Effector memory CD8-positive, alpha-beta T cell (primary cell): ENCODE measurements around the gene MDP1.

Source experiments
- ATAC-seq: fragments of 150-1000 bp; cut with Tn5 transposase; replicated peaks from 2 replicates; pipeline ENCODE4 v1.10.0; 2021; ENCODE audit warnings: mild to moderate bottlenecking, moderate library complexity
- DNase-seq, 3 experiments: peaks; one replicate each; pipeline ENCODE4 v3.0.0; 2021
- H3K27ac Mint-ChIP-seq, 2 donors: one replicate each; pipeline ENCODE4 v1.8.0; 2022; ENCODE audit warnings: mild to moderate bottlenecking in 2 of 2, mixed read lengths in 2 of 2, moderate library complexity in 2 of 2
- H3K27me3 Mint-ChIP-seq, 2 donors: one replicate each; pipeline ENCODE4 v1.8.0; 2022; ENCODE audit warnings: mixed read lengths in 2 of 2
- H3K36me3 Mint-ChIP-seq: one replicate; pipeline ENCODE4 v1.8.0; 2022; ENCODE audit warnings: mild to moderate bottlenecking, moderate library complexity, mixed read lengths; ENCODE audit not compliant: insufficient read depth
- H3K4me1 Mint-ChIP-seq, 2 donors: one replicate each; pipeline ENCODE4 v1.8.0; 2022; ENCODE audit warnings: low read depth in 2 of 2, mixed read lengths in 2 of 2
- H3K4me3 Mint-ChIP-seq, 2 donors: one replicate each; pipeline ENCODE4 v1.8.0; 2022; ENCODE audit warnings: mild to moderate bottlenecking in 2 of 2, mixed read lengths in 2 of 2, moderate library complexity in 2 of 2
- H3K9me3 Mint-ChIP-seq, 2 donors: one replicate each; pipeline ENCODE4 v1.8.0; 2022; ENCODE audit warnings: mixed read lengths in 2 of 2

The MDP1 gene

DNA sequence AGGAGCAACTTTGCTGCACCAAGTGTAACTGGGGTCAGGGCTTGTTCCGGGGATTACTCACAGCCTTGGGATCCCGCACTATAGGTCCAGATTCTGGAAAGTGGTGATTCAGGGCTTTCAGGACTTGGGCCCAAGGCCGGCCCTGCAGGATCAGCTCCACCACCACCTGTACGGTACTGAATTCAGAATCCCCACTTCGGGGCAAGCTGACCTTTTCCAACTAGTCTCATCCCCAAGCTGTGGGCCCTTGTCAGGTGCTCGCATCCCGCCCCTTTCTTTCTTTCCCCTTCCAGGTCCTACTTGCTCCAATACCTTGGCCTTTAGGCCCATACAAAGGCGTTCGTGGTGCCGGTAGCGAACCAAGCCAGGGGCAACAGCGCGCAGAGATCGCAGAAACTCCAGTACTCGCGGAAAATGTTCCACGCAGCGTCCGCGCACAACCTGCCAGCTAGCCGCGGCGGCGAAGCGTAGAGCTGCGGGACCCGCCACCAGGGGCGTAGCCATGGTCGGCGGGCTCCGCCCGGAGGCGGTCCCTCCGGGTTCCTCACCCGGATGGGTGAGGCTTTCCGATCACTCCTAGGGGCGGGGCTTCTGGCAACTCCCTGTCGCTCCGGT lies 26.1 kb upstream of the MDP1 start:
- H3K4me1 Mint-ChIP-seq = peaks cover 55 to 56% of the 10 kb centered on the region in 2 donors
- H3K27me3 Mint-ChIP-seq = no peaks in the 10 kb centered on the region
- no peaks in the 10 kb centered on the region for H3K9me3 Mint-ChIP-seq
- peak; percentile 78 for ATAC-seq
- H3K4me3 Mint-ChIP-seq = peak overlapping the region; percentile 96
- peak; percentile 93 for DNase-seq
- peaks cover 58% of the 10 kb centered on the region for H3K36me3 Mint-ChIP-seq
- H3K27ac Mint-ChIP-seq = peak overlapping the region; percentile 96 to 97

DNA sequence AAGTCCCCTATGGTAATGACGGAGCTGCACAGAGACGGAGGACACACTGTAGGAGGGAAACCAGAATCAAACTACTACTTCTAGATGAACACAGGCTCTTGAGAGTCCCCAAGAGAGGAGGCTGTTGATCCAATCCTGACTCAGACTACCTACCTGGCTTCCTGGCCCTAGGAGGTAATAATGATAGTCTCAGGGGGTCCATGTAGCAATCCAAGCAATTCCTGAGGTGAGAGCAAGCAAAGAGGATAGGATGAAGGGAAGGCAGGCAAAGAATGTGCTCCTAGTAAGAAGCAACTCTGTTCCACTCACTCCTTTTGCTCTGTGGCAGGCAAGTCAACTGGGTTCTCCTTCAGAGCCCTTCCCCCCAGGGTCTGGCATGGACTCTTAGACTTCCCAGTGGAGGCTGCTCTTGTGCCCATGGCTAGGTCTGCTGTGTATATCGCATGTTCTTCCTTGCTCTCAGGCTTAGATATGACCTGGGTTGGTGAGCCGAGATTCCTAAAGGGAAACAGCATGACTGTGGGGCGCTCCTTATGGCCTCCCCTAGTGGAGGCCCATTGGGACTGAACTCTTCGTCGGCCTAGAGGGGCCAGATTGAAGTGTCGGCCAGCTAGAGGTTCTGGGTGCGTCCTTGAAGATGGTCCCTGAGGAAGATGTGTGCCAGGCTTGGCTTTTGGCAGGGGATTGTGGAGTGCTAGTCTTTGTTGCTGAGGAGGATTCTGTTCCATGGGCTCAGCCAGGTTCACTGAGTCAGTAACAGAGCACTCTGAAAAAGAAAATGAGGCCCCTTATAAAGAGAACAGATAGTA lies 24.4 kb upstream of the MDP1 start:
- peaks cover 67% of the 10 kb centered on the region for H3K36me3 Mint-ChIP-seq
- H3K27me3 Mint-ChIP-seq = no peaks in the 10 kb centered on the region
- peaks cover 61% of the 10 kb centered on the region in 2 donors for H3K4me1 Mint-ChIP-seq
- no peak for DNase-seq
- H3K27ac Mint-ChIP-seq = peak overlapping the region; percentile 57 to 83
- H3K9me3 Mint-ChIP-seq = no peaks in the 10 kb centered on the region
- H3K4me3 Mint-ChIP-seq = peak overlapping the region; percentile 96
- ATAC-seq = no peak

DNA sequence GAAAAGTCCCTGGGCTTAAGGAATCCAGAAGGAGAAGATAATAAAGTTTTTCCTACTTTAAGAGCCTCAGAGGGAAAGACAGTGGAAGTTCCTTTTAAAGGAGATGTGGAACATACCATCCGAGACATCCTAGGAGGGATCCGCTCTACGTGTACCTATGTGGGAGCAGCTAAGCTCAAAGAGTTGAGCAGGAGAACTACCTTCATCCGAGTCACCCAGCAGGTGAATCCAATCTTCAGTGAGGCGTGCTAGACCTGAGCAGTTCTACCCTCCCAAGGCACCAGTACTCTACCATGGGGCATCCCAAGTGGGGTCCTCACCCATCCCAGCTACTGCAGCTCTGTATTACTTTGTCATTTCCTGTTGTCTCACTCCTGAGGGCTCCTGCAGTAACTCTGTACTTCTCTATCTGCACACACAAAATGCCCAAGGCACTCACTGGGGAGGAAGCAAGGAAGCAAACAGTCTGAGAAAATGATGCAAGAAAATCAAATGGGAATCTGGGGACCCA lies 22.7 kb upstream of the MDP1 start:
- Mint-ChIP-seq H3K4me3 (no peak overlapping the region), H3K9me3 (no peaks in the 10 kb centered on the region), H3K36me3 (peaks cover 67% of the 10 kb centered on the region), H3K4me1 (peaks cover 65% of the 10 kb centered on the region in 2 donors), H3K27ac (peak overlapping the region; percentile 57 to 83), H3K27me3 (no peaks in the 10 kb centered on the region)
- DNase-seq (no peak), ATAC-seq (no peak)

DNA sequence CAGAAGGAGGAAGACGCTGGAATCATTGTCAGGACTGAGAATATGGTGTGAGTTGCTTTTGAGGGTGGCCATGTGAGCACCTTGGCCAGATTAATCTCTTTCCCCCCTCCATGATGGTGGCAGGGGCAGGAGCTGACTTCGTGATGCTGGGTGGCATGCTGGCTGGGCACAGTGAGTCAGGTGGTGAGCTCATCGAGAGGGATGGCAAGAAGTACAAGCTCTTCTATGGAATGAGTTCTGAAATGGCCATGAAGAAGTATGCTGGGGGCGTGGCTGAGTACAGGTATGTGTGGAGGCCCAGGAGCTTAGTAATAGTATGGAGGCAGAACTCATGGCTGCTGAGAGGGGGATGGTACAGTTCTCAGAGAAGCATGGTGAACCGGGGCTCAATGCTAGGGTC lies 22.3 kb upstream of the MDP1 start:
- H3K9me3 Mint-ChIP-seq = no peaks in the 10 kb centered on the region
- H3K4me1 Mint-ChIP-seq = peaks cover 62 to 68% of the 10 kb centered on the region in 2 donors
- H3K27ac Mint-ChIP-seq = peak overlapping the region; percentile 3 to 57
- H3K36me3 Mint-ChIP-seq = peaks cover 67% of the 10 kb centered on the region
- no peak for DNase-seq
- no peak overlapping the region for H3K4me3 Mint-ChIP-seq
- no peak for ATAC-seq
- H3K27me3 Mint-ChIP-seq = no peaks in the 10 kb centered on the region

DNA sequence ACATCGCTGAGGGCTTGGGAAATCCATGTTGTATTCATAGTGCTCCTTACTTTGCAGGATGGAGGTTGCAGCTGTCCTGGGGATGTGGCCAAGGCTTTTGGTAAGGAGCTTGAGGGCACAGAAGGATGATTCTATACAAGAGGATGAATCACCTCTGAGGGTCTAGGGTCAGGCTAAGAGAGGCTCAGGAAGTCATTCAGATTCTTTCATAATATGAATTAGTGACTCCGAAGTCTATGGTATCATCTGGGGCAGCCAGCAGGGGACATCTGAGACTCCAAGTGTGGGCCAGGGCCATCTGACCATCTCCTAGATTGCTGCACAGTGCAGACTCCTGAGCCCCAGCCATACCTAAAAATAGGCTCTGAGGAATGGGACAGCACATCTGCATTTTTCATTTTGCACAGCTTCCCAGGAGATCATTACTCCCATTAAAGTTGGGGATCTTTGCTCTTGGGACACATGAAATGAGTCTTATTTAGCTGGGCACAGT lies 21.6 kb upstream of the MDP1 start:
- H3K9me3 Mint-ChIP-seq = no peaks in the 10 kb centered on the region
- no peak for ATAC-seq
- H3K36me3 Mint-ChIP-seq = peaks cover 62% of the 10 kb centered on the region
- peaks cover 60 to 67% of the 10 kb centered on the region in 2 donors for H3K4me1 Mint-ChIP-seq
- H3K27me3 Mint-ChIP-seq = no peaks in the 10 kb centered on the region
- no peak overlapping the region for H3K4me3 Mint-ChIP-seq
- peak overlapping the region in 1 of 2 donors; percentile 57 for H3K27ac Mint-ChIP-seq
- no peak for DNase-seq

DNA sequence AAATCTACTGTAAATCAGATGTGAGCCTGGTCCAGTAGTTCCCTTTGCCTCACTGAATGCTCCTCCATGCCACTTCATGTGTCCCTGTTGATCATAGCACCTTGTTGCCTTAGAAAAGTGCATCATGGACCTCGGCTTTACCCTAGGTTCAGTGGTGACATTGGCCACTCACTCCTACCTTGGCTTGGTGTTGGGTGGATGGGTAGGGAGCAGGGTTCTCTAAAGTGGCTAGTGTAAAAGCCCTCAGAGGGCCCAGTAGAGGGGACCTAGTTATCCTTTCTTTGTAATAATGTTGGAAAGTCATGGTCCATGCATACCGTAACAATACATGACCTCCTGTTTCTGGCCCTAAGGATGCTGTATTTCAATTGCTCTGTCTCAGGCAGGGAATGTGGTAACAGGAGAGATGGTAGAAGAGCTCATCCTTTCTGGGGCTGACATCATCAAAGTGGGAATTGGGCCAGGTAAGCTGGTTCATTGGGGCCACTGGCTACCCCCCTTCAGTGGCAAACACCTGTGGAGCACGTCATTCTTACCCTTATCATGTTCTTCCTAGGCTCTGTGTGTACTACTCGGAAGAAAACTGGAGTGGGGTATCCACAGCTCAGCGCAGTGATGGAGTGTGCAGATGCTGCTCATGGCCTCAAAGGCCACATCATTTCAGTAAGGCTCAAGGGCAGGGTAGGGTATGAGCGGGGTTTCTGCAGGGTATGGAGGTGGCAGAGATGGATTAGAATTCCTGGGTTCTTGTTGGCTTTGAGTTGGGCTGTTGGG lies 21.0 kb upstream of the MDP1 start:
- H3K4me3 Mint-ChIP-seq = no peak overlapping the region
- peaks cover 54 to 64% of the 10 kb centered on the region in 2 donors for H3K4me1 Mint-ChIP-seq
- H3K27ac Mint-ChIP-seq = peak overlapping the region in 1 of 2 donors; percentile 57
- H3K36me3 Mint-ChIP-seq = peaks cover 56% of the 10 kb centered on the region
- H3K9me3 Mint-ChIP-seq = no peaks in the 10 kb centered on the region
- no peaks in the 10 kb centered on the region for H3K27me3 Mint-ChIP-seq
- DNase-seq (no peak), ATAC-seq (no peak)

DNA sequence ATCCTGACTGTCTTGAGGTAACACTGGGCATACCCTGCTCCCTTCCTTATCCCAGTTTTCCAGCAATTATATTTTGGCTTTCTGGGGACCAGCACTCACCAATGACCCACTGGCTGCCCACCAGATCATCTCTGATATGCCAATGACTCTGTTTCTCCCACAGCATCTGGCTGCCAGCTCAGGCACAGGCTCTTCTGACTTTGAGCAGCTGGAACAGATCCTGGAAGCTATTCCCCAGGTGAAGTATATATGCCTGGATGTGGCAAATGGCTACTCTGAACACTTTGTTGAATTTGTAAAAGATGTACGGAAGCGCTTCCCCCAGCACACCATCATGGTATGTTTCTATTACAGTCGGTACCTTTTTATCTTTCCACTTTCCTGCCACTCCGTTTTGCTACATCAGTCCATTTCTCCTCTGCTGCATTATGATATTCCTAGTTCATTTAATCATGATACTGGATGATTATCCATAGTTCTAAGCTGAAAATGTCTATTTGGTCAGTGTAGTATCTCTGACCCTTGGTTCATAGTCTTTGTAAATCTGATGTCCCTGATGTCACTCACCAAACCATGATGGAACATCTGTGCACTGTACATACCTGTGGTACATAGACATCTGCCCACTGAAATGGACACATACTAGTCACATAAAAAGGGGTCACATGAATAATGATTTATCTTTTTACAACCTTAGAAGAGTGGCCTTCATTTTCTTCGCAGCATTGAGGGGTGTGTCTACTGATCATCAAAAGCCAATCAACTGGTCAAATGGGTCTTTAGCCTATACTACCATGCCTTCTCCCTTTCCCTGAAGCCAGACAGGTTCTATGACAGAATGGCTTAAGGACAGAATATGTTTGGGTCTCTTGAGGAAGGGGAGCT lies 20.2 kb upstream of the MDP1 start:
- H3K27me3 Mint-ChIP-seq = no peaks in the 10 kb centered on the region
- H3K4me3 Mint-ChIP-seq = no peak overlapping the region
- peaks cover 51% of the 10 kb centered on the region for H3K36me3 Mint-ChIP-seq
- peak overlapping the region; percentile 11 to 83 for H3K27ac Mint-ChIP-seq
- no peak for DNase-seq
- no peak for ATAC-seq
- H3K4me1 Mint-ChIP-seq = peaks cover 60 to 67% of the 10 kb centered on the region in 2 donors
- no peaks in the 10 kb centered on the region for H3K9me3 Mint-ChIP-seq

DNA sequence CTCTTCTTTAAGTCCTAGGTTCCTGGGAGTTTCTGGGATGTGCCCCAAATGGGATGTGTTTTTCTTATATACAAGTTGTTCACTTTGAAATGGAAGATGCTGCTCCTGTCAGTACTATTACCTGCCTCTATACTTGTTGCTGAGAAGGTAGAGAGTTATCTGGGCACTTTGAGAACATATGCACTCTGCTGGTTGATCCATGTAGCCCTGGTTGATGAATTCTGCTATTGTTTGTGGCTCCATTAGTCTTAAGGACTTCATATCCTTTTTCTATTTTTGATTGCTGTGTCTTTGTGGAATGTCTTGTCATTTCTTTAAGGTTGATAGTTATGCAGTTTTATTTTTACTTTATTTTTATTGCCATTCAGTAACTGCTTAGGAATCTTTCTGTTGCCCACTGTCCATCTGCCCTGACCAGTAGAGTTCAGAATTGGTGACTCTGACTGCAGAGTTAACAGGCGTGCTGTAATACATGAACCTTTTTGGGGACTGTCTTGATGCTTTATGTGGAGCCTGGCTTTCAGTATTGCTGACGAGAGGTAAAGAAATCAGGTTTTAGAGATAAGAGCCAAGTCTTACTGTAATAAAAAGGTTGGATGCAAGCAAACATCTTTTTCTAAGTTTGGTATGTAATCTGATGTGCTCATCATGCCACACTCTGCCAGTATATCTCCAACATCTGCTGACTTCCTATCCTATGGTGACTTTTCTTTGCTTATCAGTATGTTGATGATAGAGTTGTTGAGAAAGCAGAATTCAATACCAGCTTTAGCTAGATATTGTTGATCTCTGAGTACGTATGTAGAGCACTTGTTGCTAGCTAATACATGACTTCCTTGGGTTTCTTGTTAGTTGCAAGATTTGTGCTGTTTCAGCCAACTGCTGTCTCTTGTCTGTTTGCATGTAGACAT lies 18.5 kb upstream of the MDP1 start:
- Mint-ChIP-seq H3K27me3 (no peaks in the 10 kb centered on the region), H3K27ac (peak overlapping the region; percentile 47 to 49), H3K36me3 (peaks cover 35% of the 10 kb centered on the region), H3K4me3 (peak overlapping the region; percentile 14 to 80), H3K9me3 (no peaks in the 10 kb centered on the region), H3K4me1 (peaks cover 49 to 55% of the 10 kb centered on the region in 2 donors)
- ATAC-seq = no peak
- DNase-seq = no peak

DNA sequence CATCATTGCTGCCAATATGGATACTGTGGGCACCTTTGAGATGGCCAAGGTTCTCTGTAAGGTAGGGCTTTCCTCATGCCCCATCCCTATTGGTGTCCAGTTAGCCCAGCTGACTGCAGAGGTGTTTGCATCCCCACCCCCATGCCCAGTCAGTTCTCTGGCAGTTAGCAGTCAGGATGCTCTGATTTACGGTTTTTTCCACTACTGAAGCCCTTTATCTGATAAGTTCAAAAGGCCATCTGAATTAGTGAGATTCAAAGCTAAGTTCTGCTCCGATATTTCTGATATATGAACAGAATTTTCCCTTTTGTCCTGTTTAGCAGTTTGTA lies 17.6 kb upstream of the MDP1 start:
- no peaks in the 10 kb centered on the region for H3K27me3 Mint-ChIP-seq
- DNase-seq (no peak), ATAC-seq (no peak)
- H3K9me3 Mint-ChIP-seq = no peaks in the 10 kb centered on the region
- H3K4me3 Mint-ChIP-seq = peak overlapping the region; percentile 80 to 85
- H3K4me1 Mint-ChIP-seq = peaks cover 41 to 48% of the 10 kb centered on the region in 2 donors
- H3K36me3 Mint-ChIP-seq = peaks cover 36% of the 10 kb centered on the region
- H3K27ac Mint-ChIP-seq = peak overlapping the region; percentile 49 to 81

DNA sequence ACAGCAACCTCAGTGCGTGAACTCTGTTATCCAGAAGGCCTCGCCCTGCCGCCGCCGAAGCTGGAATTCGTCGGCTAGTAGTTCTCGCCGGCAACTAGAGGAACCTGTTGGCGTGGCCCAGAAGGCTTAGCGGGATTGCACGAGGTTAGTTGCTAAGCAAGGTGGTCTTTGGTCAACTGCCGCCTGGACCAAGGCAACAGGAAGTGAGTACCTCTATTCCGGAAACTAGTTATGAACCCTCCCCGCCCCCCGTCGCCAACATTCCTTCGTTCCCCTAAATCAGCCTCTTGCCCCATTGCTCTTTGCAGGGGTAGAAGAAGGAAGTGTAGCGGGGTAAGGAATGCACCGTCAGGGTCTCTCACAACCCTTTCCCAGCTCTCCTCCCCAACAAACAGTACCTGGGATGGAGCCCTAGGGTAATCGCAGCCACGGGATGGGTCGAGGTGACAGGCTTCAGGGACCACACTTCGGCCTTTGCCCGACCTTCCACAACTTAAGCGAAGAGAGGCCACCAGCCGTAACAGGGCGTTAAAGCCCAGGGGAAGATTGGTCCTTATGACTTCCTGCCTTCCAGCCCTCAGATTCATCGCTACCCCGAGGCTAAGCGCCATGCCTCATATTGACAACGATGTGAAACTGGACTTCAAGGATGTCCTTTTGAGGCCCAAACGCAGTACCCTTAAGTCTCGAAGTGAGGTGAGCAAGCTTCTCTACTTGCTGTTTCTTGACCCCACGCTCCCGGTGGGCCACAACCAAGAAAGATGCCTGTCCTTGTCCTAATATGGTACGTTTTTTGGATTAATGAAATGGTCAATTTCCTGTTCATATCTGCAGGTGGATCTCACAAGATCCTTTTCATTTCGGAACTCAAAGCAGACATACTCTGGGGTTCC lies 17.0 kb upstream of the MDP1 start, which contains the start of gene GMPR2:
GMPR2 (plus strand) TSS at position 285 of the 893 bp plus-strand sequence; CDS start at position 610, 325 bp downstream.
- peaks cover 37 to 42% of the 10 kb centered on the region in 2 donors for H3K4me1 Mint-ChIP-seq
- DNase-seq (no peak), ATAC-seq (peak; percentile 14)
- peak within 1 kb of the TSS; percentile 81 to 91 for H3K27ac Mint-ChIP-seq
- peak within 1 kb of the TSS; percentile 80 to 85 for H3K4me3 Mint-ChIP-seq
- no peaks in the 10 kb centered on the region for H3K27me3 Mint-ChIP-seq
- H3K36me3 Mint-ChIP-seq = peaks cover 38% of the 10 kb centered on the region
- H3K9me3 Mint-ChIP-seq = no peaks in the 10 kb centered on the region

DNA sequence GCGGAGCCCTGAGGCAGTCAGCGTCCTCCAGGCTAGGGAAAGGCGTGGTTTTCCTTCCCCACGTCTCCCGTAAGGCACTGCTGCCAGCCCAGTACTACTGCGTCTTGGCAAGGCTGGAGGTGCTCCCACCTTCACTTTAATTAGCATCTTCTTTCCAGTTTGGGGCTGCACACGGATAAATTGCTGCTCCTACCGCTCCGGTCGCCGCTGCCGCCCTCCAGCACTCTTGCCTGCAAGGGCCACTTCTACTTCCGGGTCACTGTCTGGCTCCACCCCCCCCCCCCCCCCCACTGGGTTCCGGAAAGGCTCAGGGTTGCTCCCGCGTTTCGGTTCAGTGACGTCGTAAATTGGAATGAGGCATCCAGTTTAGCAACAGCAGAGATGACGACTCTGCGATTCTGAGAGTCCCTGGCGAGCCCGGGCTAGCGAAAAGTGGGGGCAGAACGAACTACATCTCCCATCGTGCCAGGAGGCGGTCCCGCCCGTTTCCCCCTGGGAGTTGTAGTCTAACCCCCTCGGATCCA lies 16.3 kb upstream of the MDP1 start, which contains the start of gene NEDD8:
NEDD8 (minus strand) TSS at position 247 of the 524 bp plus-strand sequence; CDS start at position 147, 100 bp downstream.
- ATAC-seq = peak; percentile 83
- Mint-ChIP-seq H3K36me3 (peaks cover 38% of the 10 kb centered on the region), H3K27ac (peak within 1 kb of the TSS; percentile 81 to 91), H3K4me3 (peak within 1 kb of the TSS; percentile 80 to 85), H3K4me1 (peaks cover 36 to 42% of the 10 kb centered on the region in 2 donors), H3K27me3 (no peaks in the 10 kb centered on the region), H3K9me3 (no peaks in the 10 kb centered on the region)
- DNase-seq = peak; percentile 82 to 86 (median 82)
